ENCODE results near the gene XYLT1.

XYLT1 gene

GRCh38 chr16:17369421-17370222 is 101.1 kb downstream of the XYLT1 start:
- no peak for DNase-seq

- DNase-seq = no peak
Measured at GRCh38 chr16:17368951-17369350, 101.8 kb downstream of the XYLT1 start.

- DNase-seq = no peak
Measured at GRCh38 chr16:17368446-17368845, 102.3 kb downstream of the XYLT1 start.

- DNase-seq = no peak
Measured at GRCh38 chr16:17367923-17368322, 102.8 kb downstream of the XYLT1 start.

- no peak for DNase-seq
Measured at GRCh38 chr16:17367036-17367435, 103.7 kb downstream of the XYLT1 start.

- no peak for DNase-seq
Measured at GRCh38 chr16:17366299-17366961, 104.3 kb downstream of the XYLT1 start.

- no peak for DNase-seq
Measured at GRCh38 chr16:17365591-17366298, 105.0 kb downstream of the XYLT1 start.

- no peak for DNase-seq
Measured at GRCh38 chr16:17365211-17365541, 105.6 kb downstream of the XYLT1 start.

GRCh38 chr16:17364319-17365210 is 106.2 kb downstream of the XYLT1 start:
- no peak for DNase-seq

- DNase-seq = no peak
Measured at GRCh38 chr16:17362946-17363345, 107.8 kb downstream of the XYLT1 start.

- DNase-seq = no peak
Measured at GRCh38 chr16:17362183-17362582, 108.6 kb downstream of the XYLT1 start.

- no peak for DNase-seq
Measured at GRCh38 chr16:17360693-17361122, 110.1 kb downstream of the XYLT1 start.

GRCh38 chr16:17359788-17360390 is 110.9 kb downstream of the XYLT1 start:
- DNase-seq = peak; percentile 40

- DNase-seq = no peak
Measured at GRCh38 chr16:17358846-17359245, 111.9 kb downstream of the XYLT1 start.

GRCh38 chr16:17358355-17358754 is 112.4 kb downstream of the XYLT1 start:
- no peak for DNase-seq

- no peak for DNase-seq
Measured at GRCh38 chr16:17357307-17358062, 113.3 kb downstream of the XYLT1 start.

- DNase-seq = no peak
Measured at GRCh38 chr16:17356243-17356933, 114.4 kb downstream of the XYLT1 start.

- DNase-seq = no peak
Measured at GRCh38 chr16:17354685-17355084, 116.1 kb downstream of the XYLT1 start.

GRCh38 chr16:17354141-17354601 is 116.6 kb downstream of the XYLT1 start:
- DNase-seq = peak; percentile 36

GRCh38 chr16:17353561-17353960 is 117.2 kb downstream of the XYLT1 start:
- DNase-seq = no peak
